Measurements from ENCODE around the gene PODXL2. TPM values are rescaled to one million over a fixed set of nuclear protein-coding genes. Genes with fewer than 3 reads are reported as not detected.

Gene PODXL2
- total and polyA plus RNA-seq, 2 of the 8 experiments (the other 6 are each of a cell fraction or from before 2014, with no cell fraction given), result 27.6 to 31.6 TPM

- Histone ChIP-seq H4K5ac (ENCODE audit: insufficient read length, low read depth, low read length) (no peak overlapping the region), H3K4me1 (replicated peaks in 1 of 4; ENCODE audit: control insufficient read depth in 3 of 4, insufficient read depth in 4 of 4, low read length in 3 of 4) (peaks cover 0 to 7% (median 2%) of the 10 kb centered on the region in 4 experiments; a peak in 3 of 7 replicates), H4K20me1 (replicated peaks in 1 of 2; ENCODE audit: control insufficient read depth in 1 of 2, insufficient read depth in 2 of 2, low read length in 2 of 2) (peaks cover 0 to 3% of the 10 kb centered on the region in 2 experiments), H4K91ac (replicated peaks; ENCODE audit: insufficient read length, low read length) (no peak overlapping the region), H3K36me3 (ENCODE audit: control insufficient read depth in 2 of 4, insufficient read depth in 4 of 4, low read length in 3 of 4) (no peaks in the 10 kb centered on the region), H2AFZ (ENCODE audit: low read length) (no peak overlapping the region), H2BK20ac (ENCODE audit: low read length) (no peak overlapping the region), H3K9ac (replicated peaks in 1 of 4; ENCODE audit: extremely low read depth in 1 of 4, low read depth in 3 of 4, low read length in 3 of 4) (no peak overlapping the region), H3K4me3 (ENCODE audit: extremely low read depth in 1 of 4, insufficient read depth in 2 of 4, low read depth in 3 of 4, low read length in 4 of 4) (no peak overlapping the region), H2BK120ac (replicated peaks; ENCODE audit: low read depth, low read length) (no peak overlapping the region), H3K23me2 (ENCODE audit: low read depth, low read length) (no peaks in the 10 kb centered on the region), H3K23ac (ENCODE audit: insufficient read length) (no peak overlapping the region), H4K8ac (ENCODE audit: extremely low read depth, insufficient read depth, low read length) (no peak overlapping the region), H2BK12ac (ENCODE audit: low read depth, low read length) (no peak overlapping the region), H3K18ac (ENCODE audit: extremely low read depth, low read length) (no peak overlapping the region), H3K14ac (ENCODE audit: insufficient read length) (no peak overlapping the region), H2BK15ac (ENCODE audit: low read length) (no peak overlapping the region), H3K79me2 (ENCODE audit: control insufficient read depth in 1 of 2, insufficient read depth in 2 of 2, low read length in 2 of 2) (no peaks in the 10 kb centered on the region), H3K27me3 (replicated peaks in 1 of 4; ENCODE audit: control insufficient read depth in 3 of 4, extremely low read depth in 1 of 4, insufficient read depth in 3 of 4, low read length in 3 of 4) (no peaks in the 10 kb centered on the region), H3K9me3 (ENCODE audit: insufficient read depth in 2 of 2, low read depth in 1 of 2, low read length in 1 of 2) (no peaks in the 10 kb centered on the region), H3K79me1 (ENCODE audit: low read depth, low read length) (no peaks in the 10 kb centered on the region; the same call in 1 of the 2 replicates), H2BK5ac (ENCODE audit: low read depth, low read length) (no peak overlapping the region), H3K4me2 (ENCODE audit: insufficient read depth in 1 of 2, low read depth in 2 of 2, low read length in 2 of 2) (no peak overlapping the region), H2AK5ac (ENCODE audit: low read depth, low read length) (no peak overlapping the region), H3K27ac (ENCODE audit: low read depth, low read length) (no peak overlapping the region), H3K4ac (replicated peaks; ENCODE audit: insufficient read length, low read depth, low read length) (no peak overlapping the region), H3K56ac (replicated peaks; ENCODE audit: insufficient read length, low read depth, low read length) (no peak overlapping the region)
- no peak for FAIRE-seq
- POLR2A ChIA-PET (ENCODE audit: partially characterized antibody), result no interaction called here
- 91% methylated on average over 10 of the region's 10 CpGs; no CpG with 5 or more reads in 1 of the 2 experiments for WGBS, 2 experiments (ENCODE audit: extremely low coverage in 1 of 2, insufficient coverage in 1 of 2, insufficient read length in 1 of 2, insufficient replicate concordance in 2 of 2, low coverage in 1 of 2, low lambda C conversion rate in 2 of 2, missing lambda C conversion rate in 1 of 2)
- DNase-seq (ENCODE audit: low read depth in 1 of 2, low spot score in 2 of 2), result no peak
- CTCF ChIA-PET (ENCODE audit: partially characterized antibody), result interaction anchor here (0.6 to 10.2 kb wide), 9 partner anchors 11 to 641 kb away, joined by 3 to 104 read pairs (median 5); no protein-coding TSS in a partner anchor
- no peak for TF ChIP-seq SUZ12 (IDR thresholded peaks at IDR 0.05; ENCODE audit: low read length)
- no peak for TF ChIP-seq TEAD4 (IDR thresholded peaks at IDR 0.05; ENCODE audit: low read depth, low read length)
These were observed 17.6 kb downstream of the PODXL2 start for GRCh38 chr3:127646501-127647046.

Measured in H1 (cell line).